Activated CD4-positive, alpha-beta T cell treated with anti-CD3 and anti-CD28 coated beads, Interleukin-2, Interleukin-4, amounts not matched to agents 100 ng/mL and 50 ng/mL, durations not matched to agents 16 hours and 8 hours (primary cell): Measurements from ENCODE around the gene ZFR2.

Experiments used
- DNase-seq: peaks from one replicate; pipeline ENCODE4 v3.0.0-alpha.2; 2020; ENCODE audit warnings: low spot score

The ZFR2 gene

DNA sequence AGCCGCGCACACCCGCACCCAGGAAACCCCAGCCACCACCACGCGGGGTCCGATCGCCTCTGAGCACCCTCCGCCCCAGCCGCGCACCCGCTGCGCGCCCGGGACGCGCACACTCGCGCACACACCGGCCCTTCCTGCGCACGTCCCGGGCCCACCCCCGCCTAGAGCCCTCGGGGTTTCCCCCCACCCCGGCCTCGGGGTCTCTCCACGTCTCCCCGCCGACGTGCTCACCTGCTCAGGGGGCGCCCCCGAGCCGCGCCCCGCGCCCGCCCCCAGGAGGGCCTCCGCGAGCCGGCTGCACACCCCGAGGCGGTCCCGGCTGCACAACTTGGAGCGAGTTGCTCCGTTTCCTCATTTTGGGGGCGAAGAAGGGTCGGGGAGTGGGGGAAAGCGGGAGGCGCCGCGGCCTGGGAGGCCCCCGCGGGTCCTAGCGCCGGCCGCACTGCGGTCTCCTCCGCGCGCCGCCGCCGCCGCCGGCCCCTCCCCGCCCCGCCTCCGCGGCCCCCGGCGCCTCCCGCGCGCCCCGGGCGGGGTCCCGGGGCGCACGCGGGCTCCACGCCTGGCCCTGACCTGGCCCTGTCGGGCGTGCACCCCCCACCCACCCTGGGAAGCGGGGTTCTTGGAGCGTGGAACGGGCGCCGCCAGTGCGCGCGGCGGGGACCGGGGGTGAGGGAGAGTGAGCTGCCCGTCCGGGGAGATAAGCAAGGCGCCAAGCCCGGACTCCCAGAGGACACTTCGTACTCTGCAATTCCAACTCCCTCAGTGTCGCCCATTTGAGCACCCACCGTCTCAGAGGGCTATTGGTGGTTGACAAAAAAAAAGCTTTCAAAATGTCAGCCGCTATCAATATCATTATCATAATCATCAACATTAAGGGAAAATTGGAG, 82.7 kb downstream of the ZFR2 start, which contains the start of gene MATK:
MATK (minus strand) TSS at position 444 of the 887 bp plus-strand sequence. CDS start 1,246 bp downstream, outside the sequence.
- DNase-seq = no peak

DNA sequence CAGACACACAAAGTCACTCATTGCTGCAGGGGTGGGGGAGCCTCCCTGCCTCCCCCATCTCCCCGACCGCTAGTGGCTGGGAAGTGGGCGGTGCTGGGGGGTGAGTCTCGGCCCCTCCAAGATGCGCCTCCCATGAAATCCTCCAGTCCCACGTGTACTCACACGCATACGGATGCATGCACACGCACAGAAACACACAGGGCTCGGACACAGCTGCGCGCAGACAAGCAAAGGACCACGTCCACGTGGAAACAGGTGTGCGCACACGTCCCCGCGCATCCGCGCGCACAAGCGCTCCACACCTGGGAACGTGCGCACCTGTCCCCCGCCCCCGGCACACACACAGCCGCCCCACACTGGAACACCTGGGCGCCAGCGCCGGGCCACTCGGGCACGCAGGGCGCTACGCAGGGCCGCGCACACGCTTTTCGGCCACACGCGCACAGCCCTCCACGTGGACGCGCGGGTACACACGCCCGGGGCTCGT, 83.3 kb downstream of the ZFR2 start:
- no peak for DNase-seq

DNA sequence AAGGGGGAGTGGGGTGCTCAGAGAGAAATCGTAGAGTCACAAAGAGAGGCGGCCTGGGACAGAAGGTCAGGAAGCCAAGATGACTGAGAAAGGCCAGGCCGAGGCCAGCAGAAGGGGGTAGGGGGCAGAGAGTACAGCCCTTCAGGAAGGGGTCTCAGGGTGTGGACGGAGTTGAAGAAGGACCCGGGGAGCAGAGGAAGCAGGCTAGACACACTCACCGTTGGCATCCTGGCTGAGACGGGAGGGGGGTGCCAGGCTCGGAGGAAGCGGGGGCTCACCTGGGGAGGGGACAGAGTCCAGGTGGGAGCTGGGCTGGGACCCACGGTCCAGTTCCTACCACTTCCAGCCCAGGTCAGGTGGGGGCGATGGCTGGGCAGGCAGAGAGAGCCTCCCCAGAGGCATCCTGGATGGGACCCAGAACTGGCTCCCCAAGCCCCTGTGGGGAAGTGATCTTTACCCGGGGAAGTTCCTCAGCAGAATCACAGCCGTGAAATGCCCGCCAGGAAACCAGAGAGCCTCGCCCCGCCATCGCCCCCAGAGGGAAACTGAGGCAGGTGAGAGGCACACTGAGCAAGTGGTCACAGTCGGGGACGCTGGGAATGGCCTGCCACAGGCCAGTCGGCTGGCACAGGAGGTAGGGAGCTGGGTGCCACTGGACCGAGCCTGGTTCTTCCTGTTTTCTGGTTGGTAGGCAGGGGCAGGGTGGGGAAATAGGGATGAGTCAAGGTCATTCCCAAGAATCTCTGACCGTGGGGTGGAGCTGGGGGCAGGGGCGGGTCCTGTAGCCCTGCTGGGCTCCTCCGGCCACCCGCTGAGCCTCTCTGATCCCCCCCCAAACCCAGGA, 84.0 kb downstream of the ZFR2 start:
- DNase-seq = no peak

DNA sequence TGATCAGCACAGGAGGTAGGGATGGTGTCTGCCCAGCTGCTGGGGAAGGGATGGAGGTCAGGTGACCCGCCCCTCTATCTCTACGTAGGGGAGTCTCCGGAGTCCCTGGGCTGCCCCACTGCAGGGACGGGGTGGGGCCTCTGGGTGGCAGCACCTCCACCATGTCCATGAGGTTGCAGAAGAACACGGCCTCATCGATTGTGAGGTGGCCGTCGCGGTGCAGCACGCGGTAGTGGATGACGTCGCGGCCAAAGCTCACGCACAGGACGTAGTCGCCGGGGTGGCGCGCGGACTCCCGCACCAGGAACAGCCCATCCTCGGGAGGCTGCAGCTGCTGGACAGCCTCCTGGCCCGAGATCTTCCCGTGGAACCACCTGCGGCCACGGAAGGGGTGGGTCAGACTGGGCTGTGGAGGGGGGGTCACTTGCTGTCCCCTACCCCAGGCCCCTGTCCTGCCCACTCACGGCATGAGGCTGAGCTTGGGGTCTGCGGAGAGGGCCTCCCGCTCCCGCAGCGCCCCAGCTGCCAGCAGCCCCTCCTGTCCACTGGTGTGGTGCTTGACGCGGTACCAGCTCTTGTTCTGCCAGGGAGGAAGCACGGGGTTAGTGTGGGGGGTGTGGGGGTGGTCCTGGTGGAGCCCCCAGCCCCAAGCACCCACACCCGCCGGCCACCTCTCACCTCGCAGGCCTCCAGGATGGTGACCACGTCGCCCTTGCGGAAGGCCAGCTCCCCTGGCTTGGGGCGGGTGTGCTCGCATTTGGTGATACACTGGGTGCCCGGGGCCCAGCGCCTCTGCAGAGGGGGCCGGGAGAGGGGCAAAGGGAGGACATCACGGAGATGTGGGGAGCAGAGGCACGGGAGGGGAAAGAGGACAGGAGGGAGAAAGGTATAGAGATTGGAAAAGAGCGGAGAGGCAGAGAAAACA, 84.9 kb downstream of the ZFR2 start:
- DNase-seq = no peak

- DNase-seq = no peak
Observed at GRCh38 chr19:3782903-3783302, 85.9 kb downstream of the ZFR2 start.

GRCh38 chr19:3782330-3782729, 86.5 kb downstream of the ZFR2 start:
- no peak for DNase-seq

DNA sequence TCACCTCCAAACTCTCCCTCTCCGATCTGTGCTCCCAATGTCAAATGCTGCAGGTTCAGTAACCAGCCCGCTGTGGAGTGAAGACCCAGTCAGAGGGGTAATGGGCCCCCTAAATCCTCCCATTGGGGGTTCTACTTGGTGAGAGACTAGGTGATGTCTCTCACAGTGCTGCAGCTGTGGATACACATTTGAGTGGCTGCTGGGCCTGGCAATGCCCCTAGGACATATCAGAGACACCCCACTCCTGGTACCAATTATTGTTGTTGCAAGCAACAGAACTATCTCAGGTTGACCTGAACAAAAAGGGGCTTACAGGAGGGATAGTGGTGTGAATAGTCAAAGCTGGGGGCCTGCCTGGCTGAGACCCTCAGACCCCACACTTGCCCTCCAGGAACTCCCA, 87.2 kb downstream of the ZFR2 start:
- DNase-seq = no peak

DNA sequence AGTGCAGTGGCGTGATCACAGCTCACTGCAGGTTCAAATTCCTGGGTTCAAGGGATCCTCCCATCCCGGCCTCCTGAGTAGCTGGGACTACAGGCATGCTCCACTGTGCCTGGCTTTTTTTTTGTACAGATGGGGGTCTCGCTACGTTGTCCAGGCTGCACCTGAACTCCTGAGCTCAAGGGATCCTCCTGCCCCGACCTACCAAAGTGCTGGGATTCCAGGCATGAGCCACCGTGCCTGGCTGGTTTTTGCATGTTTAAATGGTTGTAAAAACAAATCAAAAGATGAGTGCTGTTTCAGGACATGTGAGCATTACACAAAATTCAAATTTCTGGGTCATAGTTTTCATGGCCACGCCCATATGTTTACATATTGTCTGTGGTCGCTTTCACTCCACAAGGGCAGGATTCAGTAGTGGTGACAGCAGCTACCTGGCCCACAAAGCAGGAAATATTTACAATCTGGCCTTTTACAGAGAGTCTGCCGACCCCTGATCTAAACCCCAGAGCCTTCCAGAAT, 88.0 kb downstream of the ZFR2 start:
- DNase-seq = no peak

DNA sequence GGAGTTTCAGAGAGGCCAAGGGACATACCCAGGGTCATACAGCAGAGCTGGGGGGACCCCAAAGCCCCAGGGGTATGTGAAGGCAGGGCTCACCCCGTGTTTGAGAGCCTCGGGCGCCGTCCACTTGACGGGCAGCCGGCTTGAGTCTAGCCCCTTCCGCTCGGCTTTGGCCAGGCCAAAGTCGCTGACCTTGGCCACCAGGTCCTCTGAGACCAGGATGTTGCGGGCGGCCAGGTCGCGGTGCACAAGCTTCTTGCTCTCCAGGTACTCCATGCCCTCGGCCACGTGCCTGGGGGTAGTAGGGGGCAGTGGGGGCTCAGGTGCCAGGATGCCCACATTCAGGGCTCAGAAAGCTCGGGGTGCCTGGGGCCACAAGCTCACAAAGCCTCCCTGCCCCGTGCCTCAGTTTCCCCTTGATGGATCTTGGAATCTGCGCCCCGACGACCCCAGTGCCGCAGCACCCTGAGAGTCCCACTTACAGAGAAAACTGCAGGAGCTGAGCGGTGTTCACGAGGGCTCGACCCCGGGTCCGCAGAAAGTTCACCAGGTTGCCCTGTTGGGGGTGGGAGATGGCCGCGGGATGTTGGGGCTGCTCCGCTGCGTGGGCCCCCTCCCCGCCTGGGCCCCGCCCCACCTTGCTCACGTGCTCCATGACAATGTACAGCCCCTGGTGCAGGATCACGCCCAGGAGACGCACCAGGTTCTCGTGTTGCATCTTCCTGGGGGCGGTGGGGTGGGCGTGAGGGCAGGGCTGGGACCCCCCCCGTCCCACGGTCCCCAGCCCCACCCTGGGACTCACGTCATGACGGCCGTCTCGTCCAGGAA, 89.7 kb downstream of the ZFR2 start:
- no peak for DNase-seq

- DNase-seq = no peak
Observed at GRCh38 chr19:3778104-3778867, 90.6 kb downstream of the ZFR2 start.

DNA sequence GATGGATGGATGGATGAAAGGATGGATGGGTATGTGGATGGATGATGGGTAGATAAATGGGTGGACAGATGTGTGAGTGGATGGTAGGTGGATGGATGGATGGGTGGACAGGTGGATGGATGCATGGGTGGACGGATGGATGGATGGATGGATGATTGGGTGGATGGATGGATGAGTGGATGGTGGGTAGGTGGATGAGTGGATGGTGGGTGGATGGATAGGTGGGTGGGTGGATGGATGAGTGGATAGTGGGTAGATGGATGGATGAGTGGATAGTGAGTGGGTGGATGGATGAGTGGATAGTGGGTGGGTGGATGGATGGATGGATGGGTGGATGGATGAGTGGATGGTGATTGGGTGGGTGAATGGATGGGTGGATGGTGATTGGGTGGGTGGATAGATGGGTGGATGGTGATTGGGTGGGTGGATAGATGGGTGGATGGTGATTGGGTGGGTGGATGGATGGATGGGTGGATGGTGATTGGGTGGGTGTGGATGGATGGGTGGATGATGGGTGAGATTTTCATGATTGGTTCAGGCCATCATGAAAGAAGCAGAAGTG, 92.3 kb downstream of the ZFR2 start:
- no peak for DNase-seq

GRCh38 chr19:3775831-3776230, 93.0 kb downstream of the ZFR2 start:
- DNase-seq = no peak

DNA sequence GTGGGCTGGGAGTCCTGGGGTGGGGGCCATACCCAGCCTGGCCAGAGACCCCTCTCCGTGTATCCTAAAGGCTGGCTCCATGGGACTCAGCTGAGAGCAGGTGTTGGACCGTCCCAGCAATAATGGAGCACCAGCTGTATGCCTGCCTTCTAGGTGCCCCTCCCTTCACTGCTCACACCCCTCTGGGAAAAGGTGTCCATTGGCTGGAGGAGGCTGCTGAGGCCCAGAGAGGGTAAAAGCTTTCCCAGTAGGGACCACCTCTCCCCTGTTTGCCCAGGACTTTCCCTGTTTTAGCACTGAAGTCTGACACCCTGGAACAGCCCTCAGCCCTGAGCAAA, 93.5 kb downstream of the ZFR2 start:
- DNase-seq = no peak

- DNase-seq = no peak
Observed at GRCh38 chr19:3774621-3775373, 94.0 kb downstream of the ZFR2 start.

DNA sequence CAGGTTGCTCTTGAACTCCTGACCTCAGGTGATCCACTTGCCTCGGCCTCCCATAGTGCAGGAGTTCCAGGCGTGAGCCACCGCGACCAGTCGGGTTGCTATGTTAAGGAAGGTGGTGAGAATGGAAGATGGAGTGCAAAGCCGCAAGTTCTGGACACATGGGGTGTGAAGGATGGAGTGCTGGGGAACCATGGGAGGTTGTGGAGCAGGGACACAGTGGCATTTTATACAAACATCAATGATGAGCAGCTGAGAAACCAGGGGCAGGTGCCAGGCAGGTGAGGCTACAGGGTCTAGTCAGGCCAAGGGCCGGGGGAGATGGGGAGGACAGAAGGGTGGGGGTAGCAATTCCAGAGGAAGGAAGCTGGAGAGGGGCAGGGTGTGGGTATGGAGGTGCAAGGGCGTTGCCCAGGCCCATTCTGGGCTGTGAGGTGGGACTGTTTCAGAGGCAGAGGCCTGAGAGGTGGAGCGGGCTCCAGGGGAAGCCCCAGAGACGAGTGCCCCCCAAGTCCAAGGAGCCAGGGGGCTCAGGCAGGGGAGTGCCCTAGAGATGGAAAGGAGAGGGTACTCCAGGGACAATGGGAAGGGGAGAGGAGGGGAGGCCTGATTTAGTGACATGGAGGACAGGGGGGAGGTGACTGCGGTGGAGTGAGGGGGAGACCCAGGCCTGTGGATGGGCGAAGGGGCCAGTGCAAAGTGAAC, 94.9 kb downstream of the ZFR2 start:
- no peak for DNase-seq

DNA sequence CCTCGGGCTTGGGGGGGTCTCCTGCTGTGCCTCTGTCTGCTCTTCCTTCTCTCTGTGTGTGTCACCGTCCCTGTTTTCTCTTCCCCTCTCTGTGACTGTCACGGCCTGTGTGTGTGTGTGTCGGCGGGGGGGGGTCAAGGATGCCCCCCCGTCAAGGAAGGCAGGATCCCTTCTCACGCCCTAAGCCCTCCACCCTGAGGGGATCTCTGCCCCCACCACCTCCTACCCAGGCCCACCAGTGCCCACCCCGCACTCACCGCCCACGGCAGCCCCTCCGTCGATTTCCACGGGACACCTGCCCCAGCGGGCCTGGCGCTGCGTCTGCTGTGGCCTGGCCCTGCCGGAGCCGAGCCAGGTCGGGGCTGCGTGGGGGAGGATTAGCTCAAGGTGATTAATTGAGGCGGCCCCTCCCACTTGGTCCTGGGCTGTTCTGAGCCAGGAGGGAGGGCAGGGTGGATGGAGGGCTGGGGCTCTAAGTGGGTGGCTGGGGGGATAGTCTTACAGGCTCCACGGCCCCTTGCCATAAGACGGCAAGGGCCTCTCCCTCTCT, 96.9 kb downstream of the ZFR2 start, which contains the start of gene RAX2:
RAX2 (minus strand) TSS at position 323 of the 550 bp plus-strand sequence. CDS start 486 bp downstream, outside the sequence.
- no peak for DNase-seq

DNA sequence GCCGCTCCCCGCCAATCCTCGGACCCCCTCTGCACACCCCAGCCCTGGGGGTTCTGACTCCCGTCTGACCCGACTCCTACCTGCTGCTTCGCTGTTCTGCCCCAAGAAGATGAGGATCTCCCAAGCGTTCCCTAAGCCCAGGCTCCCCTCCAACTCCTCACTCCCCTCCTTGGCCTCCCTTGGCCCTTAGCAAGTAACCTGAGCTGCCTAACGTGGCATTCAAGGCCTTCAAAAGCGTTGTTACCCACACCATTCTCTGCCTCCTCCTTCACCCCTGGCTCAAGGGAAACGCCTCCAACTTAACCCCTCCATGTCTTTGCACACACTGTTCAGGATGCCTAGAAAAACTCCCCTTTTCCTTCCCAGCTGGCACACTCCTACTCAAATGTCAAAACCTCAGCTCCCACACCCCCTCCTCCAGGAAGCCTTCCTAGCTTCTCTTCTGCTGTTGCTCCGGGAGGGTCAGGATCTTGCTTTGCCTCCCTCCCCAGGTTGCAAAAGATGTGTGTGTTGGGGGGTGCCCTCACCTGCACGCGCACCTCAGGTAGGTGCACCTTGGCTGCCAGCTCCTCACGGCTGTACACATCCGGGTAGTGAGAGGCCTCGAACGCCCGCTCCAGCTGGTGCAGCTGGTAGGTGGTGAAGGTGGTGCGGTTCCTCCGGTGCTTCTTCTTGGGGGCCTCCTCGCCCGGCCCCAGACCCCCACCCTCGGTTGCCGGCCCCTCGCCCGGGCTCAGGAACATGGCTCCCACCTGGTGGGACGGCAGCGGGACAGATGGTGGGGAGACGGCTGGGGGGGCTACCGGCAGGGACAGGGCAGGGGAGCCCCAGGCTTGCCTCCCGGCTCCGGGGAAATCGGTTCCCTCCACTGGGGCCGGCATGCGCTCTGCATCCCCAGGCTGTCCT, 97.6 kb downstream of the ZFR2 start:
- no peak for DNase-seq
